Measurements from ENCODE around the gene HEATR5B. TPM values are rescaled to one million over a fixed set of nuclear protein-coding genes. Genes with fewer than 3 reads are reported as not detected.

Gene HEATR5B
- total and polyA plus RNA-seq, 4 experiments from 2014 or later = 6.1 to 55.2 (median 36.6) TPM

DNA sequence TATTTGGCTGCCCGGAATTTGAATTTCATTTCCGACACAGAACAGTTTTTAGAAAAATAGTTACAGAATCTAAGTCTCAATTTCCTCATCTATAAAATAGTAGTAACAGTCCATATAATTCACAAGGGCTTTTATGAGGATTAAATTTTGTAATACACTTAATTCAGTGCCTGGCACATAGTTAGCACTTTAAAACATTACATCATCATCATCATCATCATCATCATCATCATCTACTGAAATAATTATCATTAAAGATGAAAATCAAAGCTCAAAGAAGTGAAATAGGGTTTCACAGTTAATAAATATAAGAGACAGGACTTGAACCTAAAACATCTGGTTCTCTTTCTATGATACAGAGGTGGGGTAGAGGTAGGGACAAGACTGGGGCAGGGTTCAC is 13.2 kb downstream of the HEATR5B start:
- Mint-ChIP-seq H3K36me3 (peaks cover 48 to 68% of the 10 kb centered on the region in 2 donors), H3K9me3 (no peaks in the 10 kb centered on the region)
- CTCF ChIA-PET (ENCODE audit: partially characterized antibody) = no interaction called here

DNA sequence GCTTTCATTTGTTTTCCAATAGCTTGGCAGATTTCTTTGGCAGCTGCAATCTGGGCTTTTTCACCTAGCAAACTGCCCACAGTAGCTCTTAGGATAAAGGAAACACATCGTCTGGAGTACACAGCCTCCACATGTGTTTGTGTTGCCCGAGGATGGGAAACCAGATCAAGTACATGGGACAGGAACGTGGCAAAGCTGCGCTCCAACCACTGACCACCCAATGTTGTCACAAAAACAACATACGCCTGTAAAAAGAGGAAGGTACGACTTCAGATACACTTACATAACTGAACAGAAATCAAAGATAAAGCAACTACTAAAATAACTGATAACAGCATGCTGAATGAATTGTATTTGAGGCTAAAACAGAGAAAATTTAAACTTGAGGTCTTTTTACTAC is 15.5 kb downstream of the HEATR5B start:
- H3K4me1 ChIP-seq (ENCODE audit: insufficient read depth, low read length) = peaks cover 5% of the 10 kb centered on the region
- POLR2A ChIA-PET (ENCODE audit: partially characterized antibody) = interaction anchor here (1.2 kb wide), 1 partner anchor 10 kb away, joined by 3 read pairs; no protein-coding TSS in a partner anchor
- Mint-ChIP-seq H3K27ac (peak overlapping the region in 3 of 7 donors; percentile 27 to 57 (median 42)), H3K27me3 (no peaks in the 10 kb centered on the region), H3K4me3 (no peak overlapping the region), H3K36me3 (peaks cover 43 to 73% of the 10 kb centered on the region in 2 donors), H3K4me1 (peaks cover 11 to 19% (median 15%) of the 10 kb centered on the region in 4 donors), H3K9me3 (no peaks in the 10 kb centered on the region)
- no peak overlapping the region for H3K4me3 ChIP-seq (ENCODE audit: low read length in 2 of 2)
- H3K9me3 ChIP-seq (ENCODE audit: control insufficient read depth in 1 of 2, low read length in 2 of 2) = no peaks in the 10 kb centered on the region
- DNase-seq = no peak
- H3K36me3 ChIP-seq (ENCODE audit: insufficient read depth, low read length) = peaks cover 47% of the 10 kb centered on the region
- intact Hi-C loops (cut with micrococcal nuclease) = no loop called here
- CTCF ChIA-PET (ENCODE audit: partially characterized antibody) = no interaction called here
- no peak overlapping the region for H3K27ac ChIP-seq (ENCODE audit: low read depth, low read length)
- no peaks in the 10 kb centered on the region for H3K27me3 ChIP-seq (ENCODE audit: insufficient read depth, low read length)

More for the DNA sequence above, 13.2 kb downstream of the HEATR5B start:
- Histone ChIP-seq H3K4me3 (ENCODE audit: low read length in 2 of 2) (no peak overlapping the region), H3K27me3 (ENCODE audit: insufficient read depth, low read length) (no peaks in the 10 kb centered on the region), H3K4me1 (ENCODE audit: insufficient read depth, low read length) (peaks cover 5% of the 10 kb centered on the region), H3K36me3 (ENCODE audit: insufficient read depth, low read length) (peaks cover 34% of the 10 kb centered on the region), H3K9me3 (ENCODE audit: control insufficient read depth in 1 of 2, low read length in 2 of 2) (no peaks in the 10 kb centered on the region), H3K27ac (ENCODE audit: low read depth, low read length) (no peak overlapping the region)
- no peaks in the 10 kb centered on the region for H3K27me3 Mint-ChIP-seq
- H3K4me3 Mint-ChIP-seq = no peak overlapping the region
- intact Hi-C loops (cut with micrococcal nuclease) = no loop called here
- POLR2A ChIA-PET (ENCODE audit: partially characterized antibody) = interaction anchor here (0.8 kb wide), 1 partner anchor 15 kb away, joined by 3 read pairs; no protein-coding TSS in a partner anchor
- DNase-seq = no peak
- H3K27ac Mint-ChIP-seq = no peak overlapping the region
- H3K4me1 Mint-ChIP-seq = peaks cover 21 to 30% (median 25%) of the 10 kb centered on the region in 4 donors

DNA sequence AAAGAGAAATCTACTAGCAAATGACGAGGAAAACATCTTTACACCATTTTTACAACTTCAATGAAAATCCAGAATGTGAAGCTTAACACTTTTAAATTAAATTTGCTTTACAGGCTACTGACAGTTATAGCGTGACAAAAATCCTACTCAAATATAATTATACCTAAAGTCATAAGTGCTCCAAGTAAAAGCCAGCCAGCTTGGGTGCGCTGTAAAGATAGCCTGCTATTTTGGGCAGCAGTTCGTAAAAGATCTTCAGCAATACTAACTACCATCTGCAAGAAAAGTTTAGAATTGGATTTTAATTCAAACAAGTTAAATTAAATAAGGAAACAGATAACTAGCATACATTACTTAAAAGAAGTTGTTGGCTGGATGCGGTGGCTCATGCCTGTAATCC is 22.4 kb downstream of the HEATR5B start:
- peaks cover 0 to 7% (median 0%) of the 10 kb centered on the region in 4 donors for H3K4me1 Mint-ChIP-seq
- intact Hi-C loops (cut with micrococcal nuclease) = no loop called here
- no peaks in the 10 kb centered on the region for H3K9me3 ChIP-seq (ENCODE audit: control insufficient read depth in 1 of 2, low read length in 2 of 2)
- DNase-seq = no peak
- ChIA-PET POLR2A (ENCODE audit: partially characterized antibody) (no interaction called here), CTCF (ENCODE audit: partially characterized antibody) (interaction anchor here (1.6 kb wide), 1 partner anchor 9 kb away, joined by 3 read pairs; no protein-coding TSS in a partner anchor)
- H3K27me3 ChIP-seq (ENCODE audit: insufficient read depth, low read length) = no peaks in the 10 kb centered on the region
- H3K36me3 Mint-ChIP-seq = peaks cover 34 to 78% of the 10 kb centered on the region in 2 donors
- H3K27ac Mint-ChIP-seq = no peak overlapping the region
- no peak overlapping the region for H3K4me3 Mint-ChIP-seq
- no peaks in the 10 kb centered on the region for H3K27me3 Mint-ChIP-seq
- H3K9me3 Mint-ChIP-seq = no peaks in the 10 kb centered on the region
- H3K36me3 ChIP-seq (ENCODE audit: insufficient read depth, low read length) = peaks cover 44% of the 10 kb centered on the region
- H3K27ac ChIP-seq (ENCODE audit: low read depth, low read length) = no peak overlapping the region
- H3K4me3 ChIP-seq (ENCODE audit: low read length in 2 of 2) = no peak overlapping the region
- no peaks in the 10 kb centered on the region for H3K4me1 ChIP-seq (ENCODE audit: insufficient read depth, low read length)

DNA sequence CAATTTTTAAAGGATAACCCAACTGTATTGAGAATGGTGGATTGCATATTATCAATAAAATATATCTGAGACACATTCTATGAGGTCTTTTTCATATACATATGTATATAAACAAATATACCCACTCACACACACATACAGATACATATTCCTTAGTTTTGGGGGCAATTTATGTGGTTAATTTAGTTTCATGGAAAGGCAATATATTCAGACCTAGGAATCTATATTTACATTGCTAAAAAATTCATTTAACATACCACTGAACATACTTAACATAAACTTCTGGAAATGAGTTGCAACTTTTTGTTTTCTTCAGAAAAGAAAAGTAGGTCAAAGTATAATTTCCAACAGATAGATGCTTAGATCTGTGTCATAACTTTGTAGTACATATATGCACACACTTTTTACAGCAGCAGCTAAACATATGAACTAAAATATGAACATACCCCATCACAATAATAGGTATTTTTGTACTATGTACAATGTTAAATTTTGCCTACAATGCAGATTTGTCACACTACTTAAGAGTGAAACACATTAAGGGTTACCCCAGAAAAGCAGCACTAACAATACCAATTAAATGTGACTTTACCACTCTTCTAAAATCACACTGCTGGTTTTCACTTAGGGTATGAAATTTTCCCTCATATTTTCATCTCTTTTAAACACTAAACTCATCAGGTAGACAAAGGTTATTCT is 23.0 kb downstream of the HEATR5B start:
- H3K27me3 Mint-ChIP-seq = no peaks in the 10 kb centered on the region
- no peak overlapping the region for H3K4me3 ChIP-seq (ENCODE audit: low read length in 2 of 2)
- ChIA-PET CTCF (ENCODE audit: partially characterized antibody) (no interaction called here), POLR2A (ENCODE audit: partially characterized antibody) (no interaction called here)
- peaks cover 50% of the 10 kb centered on the region for H3K36me3 ChIP-seq (ENCODE audit: insufficient read depth, low read length)
- no peak overlapping the region for H3K27ac ChIP-seq (ENCODE audit: low read depth, low read length)
- no peaks in the 10 kb centered on the region for H3K9me3 Mint-ChIP-seq
- intact Hi-C loops (cut with micrococcal nuclease) = no loop called here
- no peak for DNase-seq
- no peak overlapping the region for H3K27ac Mint-ChIP-seq
- H3K4me3 Mint-ChIP-seq = no peak overlapping the region
- peaks cover 0 to 6% (median 0%) of the 10 kb centered on the region in 4 donors for H3K4me1 Mint-ChIP-seq
- no peaks in the 10 kb centered on the region for H3K27me3 ChIP-seq (ENCODE audit: insufficient read depth, low read length)
- H3K4me1 ChIP-seq (ENCODE audit: insufficient read depth, low read length) = no peaks in the 10 kb centered on the region
- H3K36me3 Mint-ChIP-seq = peaks cover 40 to 81% of the 10 kb centered on the region in 2 donors
- H3K9me3 ChIP-seq (ENCODE audit: control insufficient read depth in 1 of 2, low read length in 2 of 2) = no peaks in the 10 kb centered on the region

DNA sequence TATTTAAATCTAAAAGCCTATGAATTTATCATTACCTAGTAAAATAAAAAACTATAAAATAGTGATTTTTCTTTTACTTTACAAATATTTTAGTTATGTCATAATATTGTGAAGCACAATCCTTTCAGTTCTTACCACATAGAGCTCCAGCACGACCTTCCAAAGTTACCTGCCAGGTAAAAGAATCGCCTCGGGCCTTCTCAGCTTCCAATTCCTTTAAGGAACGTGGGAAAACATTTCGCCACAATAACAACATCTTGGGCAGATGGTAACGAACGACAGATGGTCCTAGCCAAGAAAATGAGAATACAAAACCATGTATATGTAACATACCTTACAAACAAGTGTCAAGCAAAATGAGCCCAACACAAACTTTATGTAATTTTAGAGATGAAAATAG is 23.7 kb downstream of the HEATR5B start:
- Histone ChIP-seq H3K36me3 (ENCODE audit: insufficient read depth, low read length) (peaks cover 52% of the 10 kb centered on the region), H3K27me3 (ENCODE audit: insufficient read depth, low read length) (no peaks in the 10 kb centered on the region), H3K4me1 (ENCODE audit: insufficient read depth, low read length) (no peaks in the 10 kb centered on the region), H3K27ac (ENCODE audit: low read depth, low read length) (no peak overlapping the region), H3K9me3 (ENCODE audit: control insufficient read depth in 1 of 2, low read length in 2 of 2) (no peaks in the 10 kb centered on the region), H3K4me3 (ENCODE audit: low read length in 2 of 2) (no peak overlapping the region)
- intact Hi-C loops (cut with micrococcal nuclease) = no loop called here
- peaks cover 0 to 6% (median 0%) of the 10 kb centered on the region in 4 donors for H3K4me1 Mint-ChIP-seq
- no peaks in the 10 kb centered on the region for H3K9me3 Mint-ChIP-seq
- H3K27ac Mint-ChIP-seq = peak overlapping the region in 1 of 7 donors; percentile 24
- no peak overlapping the region for H3K4me3 Mint-ChIP-seq
- no peaks in the 10 kb centered on the region for H3K27me3 Mint-ChIP-seq
- DNase-seq = no peak
- peaks cover 40 to 80% of the 10 kb centered on the region in 2 donors for H3K36me3 Mint-ChIP-seq
- POLR2A ChIA-PET (ENCODE audit: partially characterized antibody) = no interaction called here
- CTCF ChIA-PET (ENCODE audit: partially characterized antibody) = no interaction called here

DNA sequence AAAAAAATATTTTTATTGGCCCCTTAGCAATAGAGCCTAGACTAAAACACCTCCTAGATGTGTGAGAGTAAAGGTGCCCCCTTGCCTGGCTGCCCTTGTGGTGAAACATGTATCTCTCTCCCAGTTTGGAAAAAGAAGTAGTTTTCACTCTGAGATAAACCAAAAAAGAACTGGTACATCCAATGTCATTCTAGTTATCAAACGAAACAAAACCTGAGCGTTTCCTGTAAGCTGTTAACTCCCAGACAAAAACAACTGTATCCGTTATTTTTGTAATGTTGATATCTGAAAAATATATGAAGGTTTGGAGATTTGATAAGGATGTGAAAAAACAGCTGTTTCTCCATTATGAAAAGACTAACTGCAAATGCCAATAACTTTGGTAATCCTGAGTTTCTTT is 24.3 kb downstream of the HEATR5B start:
- Histone ChIP-seq H3K4me1 (ENCODE audit: insufficient read depth, low read length) (no peaks in the 10 kb centered on the region), H3K9me3 (ENCODE audit: control insufficient read depth in 1 of 2, low read length in 2 of 2) (no peaks in the 10 kb centered on the region), H3K27ac (ENCODE audit: low read depth, low read length) (no peak overlapping the region), H3K36me3 (ENCODE audit: insufficient read depth, low read length) (peaks cover 51% of the 10 kb centered on the region), H3K27me3 (ENCODE audit: insufficient read depth, low read length) (no peaks in the 10 kb centered on the region), H3K4me3 (ENCODE audit: low read length in 2 of 2) (no peak overlapping the region)
- DNase-seq = no peak
- Mint-ChIP-seq H3K27ac (no peak overlapping the region), H3K9me3 (no peaks in the 10 kb centered on the region), H3K4me3 (no peak overlapping the region), H3K27me3 (no peaks in the 10 kb centered on the region), H3K4me1 (peaks cover 0 to 6% (median 0%) of the 10 kb centered on the region in 4 donors), H3K36me3 (peaks cover 42 to 79% of the 10 kb centered on the region in 2 donors)
- ChIA-PET CTCF (ENCODE audit: partially characterized antibody) (no interaction called here), POLR2A (ENCODE audit: partially characterized antibody) (no interaction called here)
- intact Hi-C loops (cut with micrococcal nuclease) = no loop called here

DNA sequence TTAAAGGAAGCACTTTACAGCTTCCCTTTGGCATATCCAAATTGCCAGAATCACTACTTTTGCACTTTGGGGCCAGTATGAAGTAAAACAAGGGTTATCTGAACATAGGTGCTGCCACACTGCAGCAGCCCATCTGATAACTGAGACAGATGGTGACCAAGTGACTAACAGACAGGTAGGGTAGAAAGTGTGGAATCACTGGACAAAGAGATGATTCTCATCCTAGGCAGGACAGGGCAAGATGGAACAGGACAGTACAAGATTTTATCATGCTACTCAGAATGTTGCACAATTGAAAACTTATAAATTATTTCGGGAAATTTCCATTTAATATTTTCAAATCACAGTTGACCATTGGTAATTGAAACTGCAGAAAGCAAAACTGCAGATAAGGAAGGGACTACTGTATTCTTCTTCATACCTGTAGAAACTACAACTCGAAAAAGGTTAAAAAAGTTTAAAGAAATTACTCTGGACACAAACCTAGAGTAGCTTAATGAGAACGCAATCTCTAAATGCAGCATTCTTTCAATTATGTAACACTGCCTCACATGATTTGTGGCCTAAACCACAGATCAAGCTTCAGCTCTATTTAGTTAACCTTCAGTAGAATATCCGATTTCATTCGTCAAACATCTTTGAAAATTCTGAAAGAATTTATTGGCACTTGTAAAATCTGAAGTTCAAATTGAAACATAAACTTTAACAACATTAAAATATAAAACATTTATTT is 31.4 kb downstream of the HEATR5B start:
- no peaks in the 10 kb centered on the region for H3K9me3 Mint-ChIP-seq
- no peaks in the 10 kb centered on the region for H3K27me3 Mint-ChIP-seq
- no peak for DNase-seq
- CTCF ChIA-PET (ENCODE audit: partially characterized antibody) = interaction anchor here (1.1 kb wide), 1 partner anchor 10 kb away, joined by 3 read pairs; no protein-coding TSS in a partner anchor
- intact Hi-C loops (cut with micrococcal nuclease) = no loop called here
- H3K27ac Mint-ChIP-seq = no peak overlapping the region
- H3K4me3 ChIP-seq (ENCODE audit: low read length in 2 of 2) = no peak overlapping the region
- H3K4me1 ChIP-seq (ENCODE audit: insufficient read depth, low read length) = no peaks in the 10 kb centered on the region
- no peaks in the 10 kb centered on the region for H3K27me3 ChIP-seq (ENCODE audit: insufficient read depth, low read length)
- H3K27ac ChIP-seq (ENCODE audit: low read depth, low read length) = no peak overlapping the region
- peaks cover 0 to 7% (median under 1%) of the 10 kb centered on the region in 4 donors for H3K4me1 Mint-ChIP-seq
- peaks cover 41 to 65% of the 10 kb centered on the region in 2 donors for H3K36me3 Mint-ChIP-seq
- H3K4me3 Mint-ChIP-seq = no peak overlapping the region
- H3K9me3 ChIP-seq (ENCODE audit: control insufficient read depth in 1 of 2, low read length in 2 of 2) = no peaks in the 10 kb centered on the region
- peaks cover 47% of the 10 kb centered on the region for H3K36me3 ChIP-seq (ENCODE audit: insufficient read depth, low read length)
- POLR2A ChIA-PET (ENCODE audit: partially characterized antibody) = no interaction called here

Measured in CD4-positive, alpha-beta memory T cell (primary cell).